Measurements from ENCODE around the gene ARAP1.

GRCh38 chr11:72766152-72766902 is 14.1 kb upstream of the ARAP1 start:
- TF ChIP-seq, protein P1, sequence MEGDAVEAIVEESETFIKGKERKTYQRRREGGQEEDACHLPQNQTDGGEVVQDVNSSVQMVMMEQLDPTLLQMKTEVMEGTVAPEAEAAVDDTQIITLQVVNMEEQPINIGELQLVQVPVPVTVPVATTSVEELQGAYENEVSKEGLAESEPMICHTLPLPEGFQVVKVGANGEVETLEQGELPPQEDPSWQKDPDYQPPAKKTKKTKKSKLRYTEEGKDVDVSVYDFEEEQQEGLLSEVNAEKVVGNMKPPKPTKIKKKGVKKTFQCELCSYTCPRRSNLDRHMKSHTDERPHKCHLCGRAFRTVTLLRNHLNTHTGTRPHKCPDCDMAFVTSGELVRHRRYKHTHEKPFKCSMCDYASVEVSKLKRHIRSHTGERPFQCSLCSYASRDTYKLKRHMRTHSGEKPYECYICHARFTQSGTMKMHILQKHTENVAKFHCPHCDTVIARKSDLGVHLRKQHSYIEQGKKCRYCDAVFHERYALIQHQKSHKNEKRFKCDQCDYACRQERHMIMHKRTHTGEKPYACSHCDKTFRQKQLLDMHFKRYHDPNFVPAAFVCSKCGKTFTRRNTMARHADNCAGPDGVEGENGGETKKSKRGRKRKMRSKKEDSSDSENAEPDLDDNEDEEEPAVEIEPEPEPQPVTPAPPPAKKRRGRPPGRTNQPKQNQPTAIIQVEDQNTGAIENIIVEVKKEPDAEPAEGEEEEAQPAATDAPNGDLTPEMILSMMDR (IDR thresholded peaks at IDR 0.05), result no peak
- TF ChIP-seq POLR2A (IDR thresholded peaks at IDR 0.05), result no peak
